Erythroblast (primary cell): ENCODE results near the gene IGSF8.

Experiments used
- GATA1 ChIP-seq: IDR thresholded peaks from 2 replicates; pipeline ENCODE4 v1.6.1; 2011; ENCODE audit warnings: low read depth, mild to moderate bottlenecking, control low read depth, low read length, moderate library complexity
- POLR2A ChIP-seq: IDR thresholded peaks from 2 replicates; pipeline ENCODE4 v1.6.1; 2011; ENCODE audit warnings: mild to moderate bottlenecking, low read length

DNA sequence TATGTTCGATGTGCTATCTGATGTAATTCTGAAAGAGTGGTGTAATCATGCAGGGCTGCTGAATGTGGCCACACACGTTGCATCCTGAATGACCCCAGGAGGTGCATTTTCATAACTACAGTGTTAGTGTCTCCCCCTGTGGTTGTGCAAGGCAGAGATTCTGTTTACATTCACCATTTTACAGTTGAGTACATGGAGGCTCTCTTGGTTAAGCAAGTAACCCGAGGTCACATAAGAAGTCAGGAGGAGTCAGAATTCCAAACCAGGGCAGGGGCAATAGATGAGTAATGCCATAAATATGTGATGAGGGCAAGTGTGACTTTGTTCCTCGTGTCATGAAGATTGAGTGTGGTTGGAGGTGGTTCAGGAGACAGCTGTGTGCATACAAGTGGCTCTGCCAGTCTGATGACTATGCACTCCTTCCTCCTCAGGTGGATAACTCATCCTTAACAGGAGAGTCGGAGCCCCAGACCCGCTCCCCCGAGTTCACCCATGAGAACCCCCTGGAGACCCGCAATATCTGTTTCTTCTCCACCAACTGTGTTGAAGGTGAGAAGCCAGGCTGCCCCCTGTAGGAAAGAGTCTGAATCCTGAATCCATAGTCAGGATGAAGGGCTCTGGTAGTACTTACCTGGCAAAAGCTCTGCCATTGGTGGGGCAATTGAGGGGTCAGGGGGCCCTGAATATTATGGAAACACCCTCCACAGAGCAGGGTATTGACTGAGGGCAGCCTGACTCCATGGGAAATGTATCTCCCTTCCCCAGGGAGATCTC, 26.5 kb upstream of the IGSF8 start:
- TF ChIP-seq POLR2A (no peak), GATA1 (no peak)
